HUDEP-2 (cell line): ENCODE data around the gene RXFP4.
A peak's percentile ranks its signal among the peaks of the same experiment; 100 is the strongest.

ENCODE experiments used
- DNase-seq, 76 experiments: peaks; one replicate each; lab custom pipeline; 2025; ENCODE audit not compliant: unreplicated experiment in 76 of 76; lab: John Stamatoyannopoulos, UW

The RXFP4 gene

GRCh38 chr1:155954645-155955044, 13.2 kb downstream of the RXFP4 start:
- no peak for DNase-seq

- DNase-seq = no peak
These were observed 16.0 kb downstream of the RXFP4 start for GRCh38 chr1:155957411-155957915.

GRCh38 chr1:155960081-155960745, 18.8 kb downstream of the RXFP4 start:
- no peak for DNase-seq

GRCh38 chr1:155961937-155962336, 20.5 kb downstream of the RXFP4 start:
- peak in 57 of 76 experiments; percentile 8 to 75 (median 52) for DNase-seq

GRCh38 chr1:155962599-155963211, 21.3 kb downstream of the RXFP4 start:
- peak in 1 of 76 experiments; percentile 28 for DNase-seq

- peak in 13 of 76 experiments; percentile 13 to 56 (median 28) for DNase-seq
These were observed 22.8 kb downstream of the RXFP4 start for GRCh38 chr1:155964193-155964592.

- no peak for DNase-seq
These were observed 24.7 kb downstream of the RXFP4 start for GRCh38 chr1:155966135-155966534.

GRCh38 chr1:155966750-155967149, 25.3 kb downstream of the RXFP4 start:
- peak in 64 of 76 experiments; percentile 9 to 81 (median 57) for DNase-seq

- no peak for DNase-seq
These were observed 26.1 kb downstream of the RXFP4 start for GRCh38 chr1:155967341-155968050.

- DNase-seq = no peak
These were observed 26.6 kb downstream of the RXFP4 start for GRCh38 chr1:155968051-155968400.

GRCh38 chr1:155968670-155969069, 27.2 kb downstream of the RXFP4 start:
- DNase-seq = no peak

GRCh38 chr1:155969377-155969791, 27.9 kb downstream of the RXFP4 start:
- DNase-seq = no peak

GRCh38 chr1:155970531-155971167, 29.2 kb downstream of the RXFP4 start:
- peak in 63 of 76 experiments; percentile 16 to 81 (median 56) for DNase-seq

- no peak for DNase-seq
These were observed 30.7 kb downstream of the RXFP4 start for GRCh38 chr1:155971910-155972809.

GRCh38 chr1:155973723-155974122, 32.3 kb downstream of the RXFP4 start:
- no peak for DNase-seq

- DNase-seq = no peak
These were observed 33.0 kb downstream of the RXFP4 start for GRCh38 chr1:155974208-155975115.

- no peak for DNase-seq
These were observed 34.1 kb downstream of the RXFP4 start for GRCh38 chr1:155975375-155976061.
